Activated T-cell treated with anti-CD3 and anti-CD28 coated beads, Interleukin-2, amount 50 U/mL, for 1 hour (primary cell): ENCODE data around the gene TRAPPC3.
"Not testable (repeated sequence)": the region's sequence is repeated elsewhere in the genome, so short reads cannot be mapped to it uniquely, and the experiment has no call there.

Experiments
- DNase-seq: peaks from one replicate; pipeline ENCODE4 v3.0.0-alpha.2; 2020

TRAPPC3 gene

DNA sequence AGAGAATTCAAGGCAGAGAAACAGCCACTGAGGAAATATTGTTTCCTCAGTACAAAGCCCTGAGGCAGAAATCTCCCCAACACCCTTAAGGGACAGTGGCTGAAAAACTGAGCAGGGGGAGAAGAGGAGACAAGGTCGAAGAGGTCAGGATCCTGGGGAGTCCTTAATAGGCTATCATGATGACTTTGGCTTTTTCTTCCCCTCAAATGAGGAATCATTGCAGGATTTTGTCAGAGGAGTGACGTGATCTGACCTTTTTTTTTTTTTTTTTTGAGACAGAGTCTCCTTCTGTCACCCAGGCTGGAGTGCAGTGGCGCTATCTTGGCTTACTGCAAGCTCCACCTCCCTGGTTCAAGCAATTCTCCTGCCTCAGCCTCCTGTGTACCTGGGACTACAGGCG lies 16.9 kb upstream of the TRAPPC3 start:
- DNase-seq: no peak

DNA sequence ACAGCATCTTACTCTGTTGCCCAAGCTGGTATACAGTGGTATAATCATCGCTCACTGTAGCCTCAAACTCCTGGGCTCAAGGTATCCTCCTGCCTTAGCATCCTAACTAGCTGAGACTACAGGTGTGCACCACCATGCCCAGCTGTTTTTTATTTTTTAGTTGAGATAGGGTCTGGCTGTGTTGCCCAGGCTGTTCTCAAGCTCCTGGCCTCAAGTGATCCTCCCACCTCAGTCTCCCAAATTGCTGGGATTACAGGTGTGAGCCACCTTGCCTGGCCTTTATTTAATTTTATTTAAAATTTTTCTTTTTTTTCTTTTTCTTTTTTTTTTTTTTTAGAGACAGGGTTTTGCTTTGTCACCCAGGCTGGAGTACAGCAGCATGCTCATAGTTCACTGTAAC lies 15.9 kb upstream of the TRAPPC3 start:
- no peak for DNase-seq

DNA sequence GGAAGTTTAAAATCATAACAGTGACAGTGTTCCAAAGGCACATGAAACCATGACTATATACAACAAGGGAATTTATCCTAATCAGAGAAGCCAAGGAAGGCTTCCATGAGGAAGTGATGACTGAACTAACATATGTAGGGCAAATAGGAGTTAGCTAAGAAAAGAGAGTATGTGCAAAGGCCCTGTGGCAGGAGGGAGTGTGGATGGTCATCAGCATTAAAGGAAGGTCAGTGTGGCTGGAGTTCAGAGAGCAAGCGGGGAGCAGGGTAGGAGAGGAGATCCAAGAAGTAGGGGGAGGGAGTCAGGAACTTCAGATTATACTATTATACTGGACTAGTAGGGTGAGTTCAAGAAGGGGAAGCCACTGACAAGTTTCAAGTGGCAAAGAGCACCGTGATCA lies 15.1 kb upstream of the TRAPPC3 start:
- no peak for DNase-seq

DNA sequence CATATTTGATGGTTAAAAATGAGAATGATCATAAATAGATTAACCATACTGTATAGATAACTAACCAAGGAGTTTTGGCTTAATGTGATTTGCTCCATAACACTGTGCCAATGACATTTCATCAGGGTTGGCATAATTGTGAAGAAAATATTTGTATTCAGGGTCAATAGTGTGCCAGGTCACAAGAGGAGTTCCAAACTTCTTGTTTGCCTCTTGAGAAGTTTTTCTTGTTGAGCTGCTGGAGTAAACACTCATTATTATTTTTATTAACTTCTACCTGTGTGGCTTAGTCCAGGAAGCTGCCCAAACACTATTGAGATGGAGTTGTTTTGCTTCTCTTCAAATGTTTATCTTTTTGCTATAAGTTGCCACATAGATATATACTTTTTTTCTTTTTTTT lies 14.1 kb upstream of the TRAPPC3 start:
- no peak for DNase-seq

DNA sequence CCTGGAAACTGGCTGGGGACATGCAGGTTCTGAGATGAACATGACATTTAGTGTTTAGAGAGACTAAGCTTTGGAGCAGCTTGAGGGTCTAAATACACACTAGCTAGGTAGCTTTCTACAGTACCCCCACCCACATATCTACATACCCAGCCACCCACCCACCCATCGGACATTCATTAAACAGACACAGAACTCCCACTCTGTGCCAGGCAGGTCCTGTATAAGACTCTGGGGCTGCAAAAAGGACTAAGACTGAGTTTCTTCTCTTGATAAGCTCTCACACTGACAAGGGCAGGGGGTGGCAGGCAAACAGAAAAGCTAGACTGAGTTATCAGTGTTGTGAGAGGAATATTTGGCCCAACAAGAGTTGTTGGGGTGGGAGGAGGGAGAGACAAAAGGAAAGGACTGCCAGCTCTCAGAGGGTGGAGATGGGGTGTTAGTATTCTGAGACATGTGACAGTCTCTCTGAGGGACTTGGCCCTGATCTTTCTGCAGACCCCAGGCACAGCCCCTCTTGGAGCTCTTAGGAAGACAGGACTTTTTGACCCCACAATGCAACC lies 13.5 kb upstream of the TRAPPC3 start:
- DNase-seq: no peak

DNA sequence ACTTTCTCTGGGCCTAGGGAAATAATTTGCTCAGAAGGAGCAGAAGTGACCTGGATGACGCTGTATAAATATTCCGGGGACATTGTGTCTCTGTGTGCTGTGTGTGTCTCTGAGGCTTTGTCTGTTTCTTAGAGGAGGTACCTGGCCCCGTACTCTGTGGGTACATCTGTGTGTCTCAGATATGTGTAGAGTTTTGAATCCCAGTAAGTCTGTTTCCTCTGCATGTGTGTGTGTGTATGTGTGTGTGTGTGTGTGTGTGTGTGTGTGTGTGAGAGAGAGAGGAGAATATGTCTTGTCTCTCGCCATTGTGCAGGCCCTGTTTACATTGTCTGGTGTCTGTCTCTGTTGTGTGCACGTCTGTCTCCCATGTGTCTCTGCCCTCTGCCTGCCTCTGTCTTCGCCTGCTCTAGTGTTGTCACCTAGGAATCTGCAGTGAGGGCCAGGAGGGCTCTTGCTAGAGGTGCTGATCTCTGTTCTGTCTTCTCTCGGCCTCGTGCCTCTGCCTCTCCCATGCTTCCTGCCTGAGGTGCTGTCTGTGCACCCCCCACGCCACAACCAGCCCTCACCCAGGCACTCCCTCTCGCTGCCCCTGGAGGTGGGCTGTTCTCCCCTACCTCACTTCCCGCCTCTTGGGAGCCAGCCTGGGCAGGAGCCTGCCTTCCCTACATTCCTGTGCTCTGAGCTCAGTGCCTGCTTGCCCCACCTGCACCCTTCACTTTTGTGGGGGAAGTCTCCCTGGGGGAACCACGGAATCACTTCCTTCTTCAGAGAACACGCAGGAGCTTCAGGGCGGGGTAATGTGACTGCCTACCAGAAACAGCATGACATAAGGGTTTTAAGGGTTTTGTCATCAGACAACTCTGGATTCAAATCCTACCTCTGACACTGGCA lies 12.6 kb upstream of the TRAPPC3 start:
- peak; percentile 67 for DNase-seq

DNA sequence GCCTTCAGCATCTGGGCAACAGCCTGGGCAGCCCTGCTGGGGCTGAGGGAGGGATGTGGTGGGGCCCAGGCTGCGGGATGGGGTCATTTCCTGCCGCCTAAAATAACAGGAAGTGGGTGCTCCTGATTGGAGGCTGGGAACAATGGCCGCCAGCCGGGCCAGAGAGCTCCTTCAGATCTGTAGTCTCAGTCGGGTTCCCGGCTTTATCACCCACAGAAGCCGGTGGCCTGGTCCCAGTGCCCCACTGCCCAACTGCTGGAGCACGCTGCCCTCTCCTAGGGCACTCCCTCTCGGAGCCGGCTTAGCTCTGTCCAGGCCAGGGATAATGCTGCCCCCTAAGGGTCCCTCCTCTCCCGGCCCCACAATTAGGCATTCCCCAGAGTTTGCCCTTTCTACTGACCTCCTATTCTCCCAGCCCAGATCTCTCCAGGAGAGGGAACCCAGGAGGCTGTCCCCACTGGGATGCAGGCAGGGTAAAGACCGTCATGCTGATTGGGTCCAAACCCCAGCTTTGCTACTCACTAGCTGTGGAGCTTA lies 11.7 kb upstream of the TRAPPC3 start:
- DNase-seq: peak; percentile 53

DNA sequence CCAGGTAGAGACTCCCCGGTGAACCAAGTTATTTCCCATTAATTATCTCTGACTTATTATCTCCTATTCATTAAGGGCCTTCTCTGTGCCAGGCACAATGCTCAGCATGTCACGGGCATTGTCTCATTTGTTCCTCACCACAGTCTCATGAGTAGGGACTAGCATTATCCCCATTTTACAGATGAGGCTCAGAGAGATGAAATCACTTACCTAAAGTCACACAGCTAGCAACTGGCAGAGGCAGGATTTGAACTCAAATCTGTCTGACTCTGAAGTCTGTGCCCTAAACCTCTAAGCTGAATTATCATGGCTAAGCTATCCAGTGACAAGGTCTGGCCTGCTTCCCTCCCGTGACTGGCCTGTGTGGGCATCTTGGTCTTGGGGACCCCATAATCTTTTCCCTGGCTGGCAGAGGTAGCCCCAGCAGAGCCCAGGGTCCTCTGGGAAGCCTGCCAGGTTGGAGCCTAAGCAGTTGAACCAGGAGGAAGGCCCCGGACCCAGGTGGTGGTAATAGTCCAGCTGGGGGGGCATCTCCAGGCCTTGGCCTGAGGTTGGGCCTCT lies 11.2 kb upstream of the TRAPPC3 start:
- DNase-seq: no peak

DNA sequence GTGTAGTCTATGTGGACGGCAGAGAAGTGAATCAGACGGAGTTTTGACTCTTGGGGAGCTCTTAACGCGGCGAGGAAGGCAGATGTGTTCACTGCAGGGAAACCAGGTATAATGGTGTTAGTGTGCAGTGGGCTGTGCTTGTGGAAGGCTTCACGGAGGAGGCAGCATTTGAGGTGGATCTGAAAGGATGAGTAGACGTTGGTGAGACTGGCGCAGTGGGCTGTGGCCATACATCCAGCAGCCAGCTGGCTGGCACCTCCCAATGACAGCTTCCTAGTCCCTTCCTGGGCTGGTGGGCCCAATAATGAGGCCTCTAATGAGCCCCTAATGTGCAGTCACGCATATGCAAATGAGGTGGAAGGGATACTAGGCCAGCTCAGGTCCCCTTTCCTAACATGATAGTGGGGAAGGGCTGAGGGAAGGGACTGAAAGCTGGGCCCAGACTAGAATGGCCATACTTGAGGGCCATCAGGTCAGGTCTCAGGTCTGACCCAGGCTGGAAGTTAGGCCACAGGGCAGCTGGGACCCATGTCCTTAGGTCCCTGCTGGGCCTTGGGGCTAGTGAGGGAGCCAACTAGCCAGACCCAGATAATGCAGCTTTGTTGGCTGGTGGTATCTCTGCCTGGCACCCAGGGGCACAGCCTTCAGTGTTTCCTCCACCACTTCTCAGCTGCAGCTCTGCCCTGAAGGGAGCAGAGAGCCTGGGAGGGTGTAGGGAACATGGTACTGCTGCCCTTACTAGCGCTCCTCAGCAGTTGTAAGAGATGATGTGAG lies 10.5 kb upstream of the TRAPPC3 start:
- no peak for DNase-seq

DNA sequence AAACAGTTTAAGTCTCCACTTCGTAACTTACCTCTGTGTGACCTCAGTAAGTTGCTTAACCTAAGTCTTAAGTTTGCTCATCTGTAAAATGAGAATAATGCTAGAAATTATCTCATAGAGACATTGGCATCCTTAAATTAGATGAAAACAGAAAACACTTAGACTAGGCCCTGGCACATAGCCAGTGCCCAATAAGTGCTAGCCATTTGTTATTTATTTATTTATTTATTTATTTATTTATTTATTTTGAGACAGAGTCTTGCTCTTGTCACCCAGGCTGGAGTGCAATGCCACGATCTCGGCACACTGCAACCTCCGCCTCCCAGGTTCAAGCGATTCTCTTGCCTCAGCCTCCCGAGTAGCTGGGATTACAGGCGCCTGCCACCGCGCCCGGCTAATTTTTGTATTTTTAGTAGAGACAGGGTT lies 9.6 kb upstream of the TRAPPC3 start:
- DNase-seq: not testable (repeated sequence)

DNA sequence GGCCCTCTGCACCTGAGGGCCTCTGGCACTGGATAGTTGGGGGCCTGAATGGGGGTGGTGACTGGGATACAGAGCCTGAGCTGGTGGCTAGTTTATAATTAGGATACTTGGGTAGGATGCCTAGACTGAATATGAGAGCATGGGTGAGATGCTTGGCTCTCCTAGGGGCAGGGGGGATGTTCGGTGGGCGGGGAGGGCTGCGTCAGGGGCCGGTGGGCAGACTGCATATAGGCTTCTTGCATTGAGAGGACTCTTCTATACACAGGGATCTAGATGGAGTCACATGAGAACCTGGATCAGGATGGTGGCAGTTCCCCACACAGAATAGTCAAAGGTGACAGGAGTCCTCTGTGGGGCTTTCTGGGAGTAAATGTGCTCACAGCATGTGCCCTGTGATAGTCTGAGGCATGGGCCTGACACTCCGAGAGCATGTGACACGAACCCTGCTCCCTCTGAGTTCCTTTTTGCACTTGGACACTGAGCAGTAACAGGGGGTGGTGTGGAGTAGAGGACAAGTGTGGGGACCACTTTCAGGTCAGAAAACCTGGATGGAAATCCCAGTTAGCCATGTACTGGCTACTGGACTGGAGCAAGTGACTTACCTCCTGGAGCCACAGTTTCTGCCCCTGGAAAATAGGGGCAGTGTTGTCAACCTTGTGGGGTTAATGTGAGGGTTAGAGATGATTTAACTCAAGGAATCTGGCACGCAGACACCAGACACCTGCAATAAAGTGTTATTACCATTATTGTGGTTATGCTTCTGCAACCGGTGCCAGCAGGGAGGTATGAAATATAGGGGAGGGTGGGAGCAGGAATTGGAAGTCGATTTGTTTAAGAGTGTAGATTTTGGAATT lies 8.9 kb upstream of the TRAPPC3 start:
- no peak for DNase-seq

DNA sequence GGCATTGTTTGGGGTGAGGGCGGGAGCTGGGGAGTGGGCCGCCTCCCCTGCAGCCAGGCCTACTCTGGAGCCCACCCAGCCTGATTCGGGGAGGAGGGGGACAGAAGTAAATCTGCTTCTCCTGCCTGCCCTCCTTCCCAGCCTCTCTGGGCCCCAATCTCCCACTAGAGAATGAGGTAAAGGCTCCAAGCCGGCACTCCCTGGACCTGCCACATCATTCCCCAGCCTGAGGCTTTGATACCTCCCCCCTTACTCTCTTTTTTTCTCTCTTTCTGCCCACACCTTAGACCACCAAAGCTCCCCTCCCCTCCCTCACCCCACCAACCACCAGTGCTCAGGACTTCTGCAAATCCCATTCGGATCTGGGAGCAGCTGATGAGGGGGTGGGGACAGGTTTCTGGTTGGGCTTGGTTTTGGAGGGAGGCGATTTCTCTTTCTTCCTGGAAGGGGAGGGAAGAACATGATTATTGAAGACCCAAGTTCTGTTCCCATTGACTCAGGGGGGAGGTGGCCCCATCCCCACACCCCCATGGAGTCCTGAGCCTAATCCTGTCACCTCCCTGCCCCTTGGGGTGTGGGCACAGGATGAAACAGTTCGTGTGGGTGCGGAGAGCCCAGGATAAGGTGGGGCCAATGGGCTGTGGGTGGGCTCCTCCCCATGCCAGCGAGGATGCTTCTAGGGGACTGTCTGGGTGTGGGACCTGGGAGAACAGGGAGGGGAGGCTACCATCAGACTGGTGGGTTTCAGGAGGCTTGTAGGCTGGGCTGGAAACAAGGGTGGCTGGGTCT lies 8.0 kb upstream of the TRAPPC3 start:
- DNase-seq: peak; percentile 21

DNA sequence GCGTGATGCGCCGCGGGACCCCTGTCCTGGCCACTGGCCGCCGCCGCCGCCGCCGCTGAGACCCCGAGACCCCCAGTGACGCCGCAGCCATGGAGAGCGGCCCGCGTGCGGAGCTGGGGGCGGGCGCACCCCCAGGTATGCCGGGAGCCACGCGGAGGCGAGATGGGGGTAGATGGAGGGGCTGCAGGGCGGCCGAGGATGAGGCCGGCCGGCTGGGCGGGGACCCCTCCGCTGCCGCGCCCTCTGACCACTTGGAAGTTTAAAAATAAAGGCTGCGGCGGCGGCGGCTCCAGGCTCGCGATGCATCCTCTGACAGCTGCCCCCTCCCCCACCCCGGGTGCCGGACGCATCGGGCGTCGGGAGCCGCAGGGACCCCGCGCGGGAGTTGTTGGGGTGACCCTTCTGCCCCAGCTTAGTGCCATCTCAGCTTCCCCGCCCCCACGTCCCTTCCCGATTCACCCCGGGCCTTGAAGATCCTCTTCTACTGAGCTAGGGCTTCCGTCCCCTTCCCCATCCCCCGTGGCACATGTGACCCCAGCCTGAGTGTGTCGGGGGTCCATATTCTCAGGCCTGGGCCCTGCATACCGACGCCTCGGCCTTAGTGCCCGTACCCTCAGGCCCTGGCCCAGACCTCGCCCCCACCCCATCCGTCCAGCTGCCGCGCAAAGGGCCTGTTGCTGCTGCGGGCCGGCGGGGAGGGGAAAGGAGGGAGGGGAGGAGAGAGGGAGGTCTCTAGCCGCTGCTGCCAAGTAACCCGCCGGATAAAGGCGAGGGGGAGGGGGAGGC lies 7.2 kb upstream of the TRAPPC3 start:
- peak; percentile 63 for DNase-seq

DNA sequence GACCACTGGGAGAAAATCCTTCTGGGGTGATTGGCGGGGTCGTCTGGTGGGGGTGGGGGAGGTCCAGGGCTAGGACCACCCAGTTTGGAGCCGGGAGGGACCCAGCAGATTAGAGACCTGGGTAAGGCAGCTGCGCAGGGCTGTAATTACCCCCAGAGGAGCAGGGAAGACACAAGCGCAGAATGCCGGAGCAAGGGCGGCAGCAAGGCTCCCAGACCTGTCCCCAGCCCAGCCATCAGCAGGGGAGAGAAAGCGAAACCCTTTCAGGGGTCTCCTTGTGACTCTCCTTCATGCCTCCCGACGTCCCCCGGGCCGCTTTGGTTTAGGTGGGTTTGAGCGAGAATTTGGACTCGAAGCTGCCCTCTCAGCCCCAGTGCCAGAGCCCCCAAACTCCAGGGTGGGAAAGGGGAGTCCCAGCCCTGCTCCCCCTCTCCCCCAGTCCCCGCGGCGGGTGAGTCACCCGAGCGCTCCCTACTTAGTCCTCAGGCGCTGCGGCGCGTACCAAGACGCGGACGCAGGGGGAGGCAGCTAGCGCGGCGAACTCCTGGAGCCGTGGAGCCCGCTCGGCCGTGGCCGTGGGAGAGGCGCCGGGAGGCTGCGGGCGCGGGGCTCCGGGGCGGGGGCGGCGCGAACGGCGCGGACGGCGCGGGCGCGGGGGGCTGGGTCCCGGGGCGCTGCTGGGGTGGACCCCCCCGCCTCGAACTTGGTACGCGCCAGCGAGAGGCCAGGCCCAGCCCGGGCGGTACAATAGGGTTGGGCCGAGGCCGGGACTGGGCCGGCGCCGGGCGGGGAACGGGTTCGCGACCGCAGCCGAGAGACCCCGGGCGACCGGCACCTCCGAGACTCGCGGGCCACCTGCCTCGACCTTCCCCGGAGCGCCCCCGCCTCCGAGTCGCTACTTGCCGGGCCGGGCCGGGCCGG lies 6.4 kb upstream of the TRAPPC3 start, which contains the start of gene MAP7D1:
Gene MAP7D1, plus strand, starts transcription at position 753 of the 921 bp plus-strand sequence. CDS start 258 bp downstream, outside the sequence.
- peak; percentile 95 for DNase-seq

DNA sequence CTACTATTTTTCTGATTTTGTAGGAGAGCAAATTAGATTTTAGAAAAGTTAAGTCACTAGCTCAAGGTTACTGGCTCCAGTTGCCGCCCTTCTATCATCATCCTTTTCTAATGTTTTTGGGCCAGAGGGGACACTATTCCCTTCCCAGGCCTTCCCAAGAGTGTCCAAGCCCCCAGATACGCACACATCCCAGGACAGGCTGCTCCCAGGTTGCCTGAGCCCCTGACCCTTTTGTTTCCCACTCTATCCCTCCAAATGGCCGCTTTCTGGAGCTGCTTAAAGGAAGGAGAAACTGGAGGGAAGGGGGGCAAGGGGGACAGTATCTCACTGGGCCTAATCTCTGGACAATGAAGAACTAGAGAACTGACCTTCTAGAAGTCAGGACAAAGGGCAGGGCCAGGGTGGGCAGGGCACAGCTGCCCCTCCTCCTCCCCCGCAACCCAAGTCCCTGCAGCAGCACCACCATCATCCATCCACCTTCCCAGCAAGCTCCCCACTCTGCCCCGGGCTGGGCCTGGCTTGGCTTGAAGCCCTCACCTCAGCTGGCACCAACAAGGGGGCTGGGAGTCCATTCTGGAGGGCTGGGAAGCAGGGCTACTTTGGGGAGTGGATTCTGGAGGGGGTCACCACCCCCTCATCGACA lies 5.6 kb upstream of the TRAPPC3 start:
- no peak for DNase-seq

DNA sequence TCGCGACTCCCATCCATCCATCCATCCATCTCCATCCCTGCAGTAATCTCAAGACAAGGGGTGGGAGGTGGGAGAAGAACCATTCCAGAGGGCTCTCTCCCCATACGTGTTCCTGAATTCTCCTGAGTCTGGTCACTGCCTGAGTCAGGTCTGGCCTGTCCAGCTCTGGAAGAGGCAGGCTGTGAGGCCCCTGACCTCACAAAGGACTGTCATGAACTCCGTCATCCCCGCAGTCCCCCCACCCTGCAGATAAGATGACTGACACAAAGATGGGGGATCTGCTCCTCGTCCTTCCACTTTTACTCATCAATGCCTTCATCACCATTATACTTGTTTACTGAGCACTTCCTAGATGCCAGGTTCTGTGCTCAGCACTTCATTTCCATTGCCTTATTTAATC lies 5.0 kb upstream of the TRAPPC3 start:
- no peak for DNase-seq

DNA sequence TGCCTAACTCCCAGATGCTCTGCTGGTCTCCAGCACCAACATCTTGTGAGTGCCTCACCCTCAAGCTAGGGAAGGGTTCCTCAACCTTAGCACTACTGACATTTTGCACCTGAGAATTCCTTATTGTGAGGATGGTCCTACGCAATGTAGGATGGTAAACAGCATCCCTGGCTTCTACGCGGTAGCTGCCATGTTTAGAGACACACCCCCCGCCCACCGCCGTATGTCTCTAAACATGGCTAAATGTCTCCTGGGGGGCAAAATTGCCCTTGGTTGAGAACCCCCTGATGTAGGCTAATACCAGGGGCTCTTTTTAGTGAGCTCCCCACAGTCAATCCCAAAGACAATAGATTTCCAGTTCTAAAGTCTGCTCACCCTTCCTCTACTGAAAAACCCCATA lies 4.2 kb upstream of the TRAPPC3 start:
- DNase-seq: no peak

DNA sequence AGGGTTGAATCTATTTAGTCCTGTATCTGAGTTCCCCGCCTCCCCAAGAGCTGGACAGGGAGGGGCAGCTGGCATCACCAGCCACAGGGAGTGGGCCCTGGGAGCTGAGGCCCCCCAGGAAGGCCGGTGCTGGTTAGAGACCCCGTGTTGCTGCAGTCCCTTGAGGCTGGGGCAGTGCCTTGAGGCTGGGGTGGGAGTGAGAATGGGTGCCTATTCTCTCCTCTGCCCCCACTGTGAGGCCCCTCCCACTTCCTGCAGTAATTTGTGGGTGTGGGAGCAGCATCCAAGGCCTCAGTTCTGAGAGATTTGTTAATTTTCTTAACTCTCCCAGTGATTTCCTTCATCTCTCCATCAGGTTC lies 2.5 kb upstream of the TRAPPC3 start:
- DNase-seq: peak; percentile 56
